ENCODE measurements around the gene SASH3. TPM values are rescaled to one million over a fixed set of nuclear protein-coding genes. Genes with fewer than 3 reads are reported as not detected.
A peak's percentile ranks its signal among the peaks of the same experiment; 100 is the strongest.

Gene SASH3
- total and polyA plus RNA-seq, 2 donors (not counting 1 experiment from before 2014, with no cell fraction given): 224 to 240 TPM

DNA sequence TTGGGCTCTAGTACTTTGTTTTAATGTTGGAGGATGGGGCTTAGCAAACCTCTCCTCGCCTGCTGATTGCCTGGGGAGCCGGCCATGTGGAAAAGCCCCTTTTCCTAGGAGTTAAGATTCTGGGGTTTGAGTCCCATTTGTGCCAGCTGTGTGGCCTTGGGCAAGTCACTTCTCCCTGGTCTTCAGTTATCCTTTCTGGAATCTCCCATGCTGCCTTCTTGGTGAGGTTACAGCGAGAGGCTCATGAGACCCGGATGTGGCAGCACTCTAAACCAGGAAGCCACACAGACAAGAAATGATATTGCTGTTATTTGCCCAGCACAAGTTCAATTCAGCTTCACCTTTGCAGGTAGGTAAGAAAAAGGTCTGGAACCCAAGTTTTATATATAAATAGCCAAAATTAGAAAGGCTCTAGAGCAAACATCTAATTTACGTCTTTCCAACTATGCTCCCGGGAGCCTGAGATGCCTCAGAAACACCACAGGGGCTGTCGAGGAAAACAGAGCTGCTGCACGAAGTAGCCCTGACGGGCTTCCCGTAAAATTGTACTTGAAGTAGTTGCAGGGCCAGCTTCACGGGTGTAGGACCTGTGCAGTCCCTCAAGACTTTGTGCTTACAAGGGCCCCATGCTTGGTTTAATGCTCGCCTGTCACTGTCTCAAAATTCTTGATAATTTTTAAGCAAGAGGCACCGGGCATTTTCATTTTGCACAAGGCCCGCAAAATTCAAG is 8.3 kb upstream of the SASH3 start:
- Mint-ChIP-seq H3K27ac (peak overlapping the region; percentile 90), H3K4me1 (peaks cover 65% of the 10 kb centered on the region), H3K4me3 (no peak overlapping the region), H3K27me3 (no peaks in the 10 kb centered on the region), H3K9me3 (ENCODE audit: insufficient read depth) (no peaks in the 10 kb centered on the region)
- ChIA-PET POLR2A (interaction anchor here (1.3 to 2.7 kb wide), 4 partner anchors 11 to 24 kb away, joined by 4 to 35 read pairs (median 7); no protein-coding TSS in a partner anchor), CTCF (interaction anchor here (0.8 to 4.0 kb wide), 7 partner anchors 11 to 135 kb away, joined by 3 to 32 read pairs (median 4); no protein-coding TSS in a partner anchor)
- WGBS (ENCODE audit: insufficient coverage): 75% methylated on average over 2 of the region's 14 CpGs
- H3K4me1 ChIP-seq (ENCODE audit: control insufficient read depth in 2 of 2, insufficient read depth in 2 of 2, low read length in 2 of 2): peaks cover 79 to 92% of the 10 kb centered on the region in 2 donors
- peak overlapping the region; percentile 16 for H2AFZ ChIP-seq (ENCODE audit: insufficient read depth, low read depth, low read length, poor library complexity, severe bottlenecking)
- no peaks in the 10 kb centered on the region for H3K27me3 ChIP-seq (replicated peaks in 1 of 4; ENCODE audit: control extremely low read depth in 1 of 4, control insufficient read depth in 3 of 4, insufficient read depth in 4 of 4, low read length in 3 of 4)
- peak; percentile 39 for DNase-seq
- H3K27ac ChIP-seq (ENCODE audit: low read length in 2 of 2): peak overlapping the region; percentile 88 to 90
- H3K4me3 ChIP-seq (ENCODE audit: control extremely low read depth in 1 of 5, extremely low read depth in 1 of 5, insufficient read depth in 1 of 5, low read depth in 2 of 5, low read length in 4 of 5): peak overlapping the region in 1 of 5 experiments; percentile 13
- H4K20me1 ChIP-seq (ENCODE audit: control insufficient read depth, insufficient read depth, low read length, poor library complexity, severe bottlenecking): no peaks in the 10 kb centered on the region
- H3K36me3 ChIP-seq (replicated peaks in 1 of 2; ENCODE audit: control extremely low read depth in 1 of 2, control insufficient read depth in 1 of 2, extremely low read depth in 1 of 2, insufficient read depth in 2 of 2, low read length in 1 of 2): no peaks in the 10 kb centered on the region
- peaks cover 8% of the 10 kb centered on the region for H3K79me2 ChIP-seq (ENCODE audit: control insufficient read depth, insufficient read depth, low read length)
- H3K4me2 ChIP-seq (replicated peaks; ENCODE audit: low read depth, low read length, poor library complexity, severe bottlenecking): peak overlapping the region; percentile 56
- ATAC-seq (ENCODE audit: low read depth): no peak
- no peak for TF ChIP-seq EZH2 (IDR thresholded peaks at IDR 0.05; ENCODE audit: borderline replicate concordance, insufficient read depth, low read depth, low read length, poor library complexity, severe bottlenecking)
- TF ChIP-seq, protein P1, sequence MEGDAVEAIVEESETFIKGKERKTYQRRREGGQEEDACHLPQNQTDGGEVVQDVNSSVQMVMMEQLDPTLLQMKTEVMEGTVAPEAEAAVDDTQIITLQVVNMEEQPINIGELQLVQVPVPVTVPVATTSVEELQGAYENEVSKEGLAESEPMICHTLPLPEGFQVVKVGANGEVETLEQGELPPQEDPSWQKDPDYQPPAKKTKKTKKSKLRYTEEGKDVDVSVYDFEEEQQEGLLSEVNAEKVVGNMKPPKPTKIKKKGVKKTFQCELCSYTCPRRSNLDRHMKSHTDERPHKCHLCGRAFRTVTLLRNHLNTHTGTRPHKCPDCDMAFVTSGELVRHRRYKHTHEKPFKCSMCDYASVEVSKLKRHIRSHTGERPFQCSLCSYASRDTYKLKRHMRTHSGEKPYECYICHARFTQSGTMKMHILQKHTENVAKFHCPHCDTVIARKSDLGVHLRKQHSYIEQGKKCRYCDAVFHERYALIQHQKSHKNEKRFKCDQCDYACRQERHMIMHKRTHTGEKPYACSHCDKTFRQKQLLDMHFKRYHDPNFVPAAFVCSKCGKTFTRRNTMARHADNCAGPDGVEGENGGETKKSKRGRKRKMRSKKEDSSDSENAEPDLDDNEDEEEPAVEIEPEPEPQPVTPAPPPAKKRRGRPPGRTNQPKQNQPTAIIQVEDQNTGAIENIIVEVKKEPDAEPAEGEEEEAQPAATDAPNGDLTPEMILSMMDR (IDR thresholded peaks at IDR 0.05): no peak
- no peak overlapping the region for H3K9ac ChIP-seq (ENCODE audit: low read length)
- intact Hi-C loops (cut with micrococcal nuclease): no loop called here
- H3K9me3 ChIP-seq (ENCODE audit: control extremely low read depth in 1 of 3, control insufficient read depth in 2 of 3, insufficient read depth in 1 of 3, low read length in 2 of 3): no peaks in the 10 kb centered on the region
